Measurements from ENCODE around the gene ABCD1.
"Not testable (repeated sequence)": the region's sequence is repeated elsewhere in the genome, so short reads cannot be mapped to it uniquely, and the experiment has no call there.

The ABCD1 gene

DNA sequence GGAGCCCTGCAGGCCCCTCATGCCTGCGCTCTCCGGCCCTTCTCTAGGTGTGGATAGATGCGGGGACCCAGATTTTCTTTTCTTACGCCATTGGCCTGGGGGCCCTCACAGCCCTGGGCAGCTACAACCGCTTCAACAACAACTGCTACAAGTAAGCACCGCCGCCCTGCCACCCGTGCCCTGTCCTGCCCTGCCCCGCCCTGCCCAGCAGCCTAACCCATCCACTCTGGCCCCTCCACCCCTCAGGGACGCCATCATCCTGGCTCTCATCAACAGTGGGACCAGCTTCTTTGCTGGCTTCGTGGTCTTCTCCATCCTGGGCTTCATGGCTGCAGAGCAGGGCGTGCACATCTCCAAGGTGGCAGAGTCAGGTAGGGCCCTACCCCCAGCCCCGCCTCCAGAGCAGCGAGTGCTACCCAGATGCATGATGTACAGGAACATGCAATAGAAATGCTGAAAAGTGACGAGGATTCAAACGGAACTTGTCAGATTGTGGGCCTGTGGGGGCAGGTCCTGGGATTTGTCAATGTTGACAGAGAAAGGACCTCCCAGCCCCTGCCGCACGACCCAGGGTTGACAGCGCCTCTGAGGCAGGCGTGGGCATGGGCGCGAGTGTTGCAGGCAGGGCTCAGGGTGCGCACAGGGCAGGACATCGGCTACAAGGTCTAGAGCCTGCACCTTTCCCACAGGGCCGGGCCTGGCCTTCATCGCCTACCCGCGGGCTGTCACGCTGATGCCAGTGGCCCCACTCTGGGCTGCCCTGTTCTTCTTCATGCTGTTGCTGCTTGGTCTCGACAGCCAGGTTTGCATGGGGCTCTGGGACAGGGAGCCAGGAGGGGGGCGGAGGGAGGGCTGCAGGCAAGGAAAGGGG is 31.2 kb upstream of the ABCD1 start (continued):
- TF ChIP-seq KLF8 (tag by site-specific recombination; IDR thresholded peaks at IDR 0.05) (peak; percentile 23; the same call in 1 of the 2 replicates), GLIS2 (tag by site-specific recombination; IDR thresholded peaks at IDR 0.05) (no peak), ZNF138 (tag by site-specific recombination; IDR thresholded peaks at IDR 0.05; ENCODE audit: borderline replicate concordance) (no peak)

DNA sequence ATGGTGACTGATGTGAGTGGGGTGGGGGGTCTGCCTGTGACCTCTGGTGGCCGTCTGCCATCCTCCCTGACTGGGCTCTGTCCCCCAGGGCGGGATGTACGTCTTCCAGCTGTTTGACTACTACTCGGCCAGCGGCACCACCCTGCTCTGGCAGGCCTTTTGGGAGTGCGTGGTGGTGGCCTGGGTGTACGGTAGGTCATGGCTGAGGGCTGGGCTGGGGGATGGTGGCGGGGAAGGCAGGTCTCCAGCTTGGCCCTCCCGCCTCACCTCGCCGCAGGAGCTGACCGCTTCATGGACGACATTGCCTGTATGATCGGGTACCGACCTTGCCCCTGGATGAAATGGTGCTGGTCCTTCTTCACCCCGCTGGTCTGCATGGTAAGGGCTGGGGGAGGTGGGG is 30.4 kb upstream of the ABCD1 start:
- H3K4me3 ChIP-seq (ENCODE audit: low read depth, low read length); CTCF ChIA-PET; H3K27ac ChIP-seq (ENCODE audit: extremely low read depth, low read depth, low read length); POLR2A ChIA-PET; H3K4me1 ChIP-seq (ENCODE audit: control insufficient read depth, insufficient read depth, low read length); H3K9me3 ChIP-seq (ENCODE audit: control insufficient read depth, insufficient read depth, low read depth, low read length): not testable (repeated sequence)
- peaks cover 0 to 76% of the 10 kb centered on the region in 2 experiments; a peak in 1 of 3 replicates for H3K36me3 ChIP-seq (ENCODE audit: control insufficient read depth in 2 of 2, insufficient read depth in 1 of 2, low read length in 2 of 2)

- CTCF ChIA-PET: interaction anchor here (1.0 kb wide), 1 partner anchor 26 kb away, joined by 3 read pairs; no protein-coding TSS in a partner anchor
Observed at GRCh38 chrX:153694687-153695270, 29.9 kb upstream of the ABCD1 start.

GRCh38 chrX:153696100-153696499 is 28.6 kb upstream of the ABCD1 start:
- ChIA-PET CTCF (no interaction called here), POLR2A (interaction anchor here (1.4 kb wide), 1 partner anchor 12 kb away, joined by 3 read pairs; no protein-coding TSS in a partner anchor)

More at GRCh38 chrX:153694687-153695270, 29.9 kb upstream of the ABCD1 start:
- POLR2A ChIA-PET: interaction anchor here (1.4 kb wide), 1 partner anchor 14 kb away, joined by 3 read pairs; no protein-coding TSS in a partner anchor
- no peak overlapping the region for H3K27ac ChIP-seq (ENCODE audit: extremely low read depth, low read depth, low read length)
- H3K36me3 ChIP-seq (ENCODE audit: control insufficient read depth in 2 of 2, insufficient read depth in 1 of 2, low read length in 2 of 2): peaks cover 0 to 77% of the 10 kb centered on the region in 2 experiments; a peak in 1 of 3 replicates
- H3K9me3 ChIP-seq (ENCODE audit: control insufficient read depth, insufficient read depth, low read depth, low read length): no peaks in the 10 kb centered on the region
- H3K4me1 ChIP-seq (ENCODE audit: control insufficient read depth, insufficient read depth, low read length): no peaks in the 10 kb centered on the region
- H3K4me3 ChIP-seq (ENCODE audit: low read depth, low read length): no peak overlapping the region
- TF ChIP-seq KLF1 (tag by site-specific recombination; IDR thresholded peaks at IDR 0.05) (peak; percentile 87), SP2 (tag by site-specific recombination; IDR thresholded peaks at IDR 0.05) (no peak), ZNF404 (tag by site-specific recombination; IDR thresholded peaks at IDR 0.05) (no peak), PRDM10 (tag by site-specific recombination; IDR thresholded peaks at IDR 0.05) (no peak), ZBTB1 (tag by site-specific recombination; IDR thresholded peaks at IDR 0.05) (no peak)

GRCh38 chrX:153696538-153696937 is 28.1 kb upstream of the ABCD1 start:
- peak overlapping the region; percentile 11; the same call in 1 of the 2 replicates for H3K27ac ChIP-seq (ENCODE audit: extremely low read depth, low read depth, low read length)
- POLR2A ChIA-PET: interaction anchor here (1.4 kb wide), 1 partner anchor 12 kb away, joined by 3 read pairs; no protein-coding TSS in a partner anchor
- H3K4me1 ChIP-seq (ENCODE audit: control insufficient read depth, insufficient read depth, low read length); CTCF ChIA-PET; H3K9me3 ChIP-seq (ENCODE audit: control insufficient read depth, insufficient read depth, low read depth, low read length); H3K4me3 ChIP-seq (ENCODE audit: low read depth, low read length): not testable (repeated sequence)
- H3K36me3 ChIP-seq (ENCODE audit: control insufficient read depth in 2 of 2, insufficient read depth in 1 of 2, low read length in 2 of 2): peaks cover 0 to 75% of the 10 kb centered on the region in 2 experiments; a peak in 1 of 3 replicates

More at GRCh38 chrX:153696100-153696499, 28.6 kb upstream of the ABCD1 start:
- Histone ChIP-seq H3K4me3 (ENCODE audit: low read depth, low read length) (no peak overlapping the region), H3K36me3 (ENCODE audit: control insufficient read depth in 2 of 2, insufficient read depth in 1 of 2, low read length in 2 of 2) (peaks cover 0 to 75% of the 10 kb centered on the region in 2 experiments; a peak in 1 of 3 replicates), H3K27ac (ENCODE audit: extremely low read depth, low read depth, low read length) (no peak overlapping the region; the same call in 1 of the 2 replicates), H3K4me1 (ENCODE audit: control insufficient read depth, insufficient read depth, low read length) (no peaks in the 10 kb centered on the region), H3K9me3 (ENCODE audit: control insufficient read depth, insufficient read depth, low read depth, low read length) (no peaks in the 10 kb centered on the region)
- TF ChIP-seq SCRT2 (tag by site-specific recombination; IDR thresholded peaks at IDR 0.05) (no peak), KLF8 (tag by site-specific recombination; IDR thresholded peaks at IDR 0.05) (no peak)

GRCh38 chrX:153696986-153697722 is 27.5 kb upstream of the ABCD1 start:
- peaks cover 0 to 75% of the 10 kb centered on the region in 2 experiments; a peak in 1 of 3 replicates for H3K36me3 ChIP-seq (ENCODE audit: control insufficient read depth in 2 of 2, insufficient read depth in 1 of 2, low read length in 2 of 2)
- H3K4me1 ChIP-seq (ENCODE audit: control insufficient read depth, insufficient read depth, low read length); H3K4me3 ChIP-seq (ENCODE audit: low read depth, low read length); H3K9me3 ChIP-seq (ENCODE audit: control insufficient read depth, insufficient read depth, low read depth, low read length); CTCF ChIA-PET; POLR2A ChIA-PET: not testable (repeated sequence)
- H3K27ac ChIP-seq (ENCODE audit: extremely low read depth, low read depth, low read length): 0 out of 2 replicates have a peak overlapping the region, but pooled peaks have one; percentile 34

Data from HEK293 (cell line).